T-helper 2 cell treated with Interferon-gamma antibody and Interleukin-4, amounts not matched to agents 5 μg/mL and 100 μg/mL, for 36 hours (primary cell): ENCODE data around the gene RGS7BP.

Source experiments
- DNase-seq: peaks from one replicate; pipeline ENCODE4 v3.0.0; 2021; ENCODE audit warnings: low spot score
- H3K27ac Mint-ChIP-seq: one replicate; pipeline ENCODE4 v1.8.0; 2021; ENCODE audit warnings: mild to moderate bottlenecking, mixed read lengths
- H3K27me3 Mint-ChIP-seq: one replicate; pipeline ENCODE4 v1.8.0; 2021; ENCODE audit warnings: low read depth, mixed read lengths
- H3K36me3 Mint-ChIP-seq: one replicate; pipeline ENCODE4 v1.8.0; 2021; ENCODE audit warnings: low read depth, mixed read lengths
- H3K4me1 Mint-ChIP-seq: one replicate; pipeline ENCODE4 v1.8.0; 2021; ENCODE audit warnings: low read depth, mixed read lengths
- H3K4me3 Mint-ChIP-seq: one replicate; pipeline ENCODE4 v1.8.0; 2022; ENCODE audit warnings: mild to moderate bottlenecking, moderate library complexity, mixed read lengths
- H3K9me3 Mint-ChIP-seq: one replicate; pipeline ENCODE4 v1.8.0; 2021; ENCODE audit warnings: mixed read lengths

The RGS7BP gene

DNA sequence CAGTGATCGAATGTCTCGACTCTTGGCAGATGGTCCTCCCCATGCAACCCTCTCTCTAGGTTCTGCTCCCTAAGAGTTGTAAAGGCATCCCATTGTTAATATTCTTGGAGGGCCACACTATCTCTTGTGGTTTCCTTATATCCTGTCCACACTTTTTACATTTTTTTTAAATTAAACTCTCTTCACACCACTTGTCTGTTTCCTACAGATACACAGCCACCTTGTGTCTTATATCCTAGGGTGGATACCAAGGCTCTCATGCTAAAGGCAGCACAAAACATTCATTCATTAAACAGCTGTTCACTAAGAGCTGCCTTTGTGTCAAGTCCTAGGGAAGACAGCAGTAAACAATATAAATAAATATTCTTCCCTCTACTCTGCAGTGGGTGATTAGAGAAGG, 124.0 kb downstream of the RGS7BP start:
- H3K4me3 Mint-ChIP-seq = no peak overlapping the region
- H3K36me3 Mint-ChIP-seq = no peaks in the 10 kb centered on the region
- H3K4me1 Mint-ChIP-seq = no peaks in the 10 kb centered on the region
- H3K9me3 Mint-ChIP-seq = no peaks in the 10 kb centered on the region
- DNase-seq = no peak
- peaks cover 6% of the 10 kb centered on the region for H3K27me3 Mint-ChIP-seq
- no peak overlapping the region for H3K27ac Mint-ChIP-seq

DNA sequence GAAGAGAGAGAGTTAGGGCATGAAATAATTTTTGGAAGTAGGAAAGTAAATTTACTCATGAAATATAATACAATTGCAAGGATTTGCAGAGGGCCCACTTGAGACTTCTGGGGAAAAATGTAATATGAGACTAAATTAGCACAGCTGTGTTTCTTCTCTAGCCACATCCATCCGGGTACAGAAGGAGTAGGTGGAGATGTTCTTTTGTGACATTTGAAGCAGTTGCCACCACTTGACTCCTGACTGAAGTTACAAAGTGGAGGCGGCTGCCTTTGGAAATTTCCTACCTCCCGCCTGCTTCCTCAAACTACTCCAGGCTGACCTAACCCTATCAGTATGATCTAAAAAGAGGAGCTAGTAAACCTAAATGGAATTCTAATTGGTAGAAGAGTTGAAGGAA, 126.4 kb downstream of the RGS7BP start:
- H3K36me3 Mint-ChIP-seq = no peaks in the 10 kb centered on the region
- no peak overlapping the region for H3K27ac Mint-ChIP-seq
- H3K4me1 Mint-ChIP-seq = peaks cover 4% of the 10 kb centered on the region
- H3K27me3 Mint-ChIP-seq = peaks cover 15% of the 10 kb centered on the region
- DNase-seq = no peak
- H3K4me3 Mint-ChIP-seq = no peak overlapping the region
- no peaks in the 10 kb centered on the region for H3K9me3 Mint-ChIP-seq

GRCh38 chr5:64634997-64635686, 129.3 kb downstream of the RGS7BP start:
- Mint-ChIP-seq H3K27ac (no peak overlapping the region), H3K27me3 (peaks cover 28% of the 10 kb centered on the region), H3K36me3 (no peaks in the 10 kb centered on the region), H3K4me1 (peaks cover 5% of the 10 kb centered on the region), H3K9me3 (no peaks in the 10 kb centered on the region), H3K4me3 (no peak overlapping the region)
- DNase-seq = no peak

DNA sequence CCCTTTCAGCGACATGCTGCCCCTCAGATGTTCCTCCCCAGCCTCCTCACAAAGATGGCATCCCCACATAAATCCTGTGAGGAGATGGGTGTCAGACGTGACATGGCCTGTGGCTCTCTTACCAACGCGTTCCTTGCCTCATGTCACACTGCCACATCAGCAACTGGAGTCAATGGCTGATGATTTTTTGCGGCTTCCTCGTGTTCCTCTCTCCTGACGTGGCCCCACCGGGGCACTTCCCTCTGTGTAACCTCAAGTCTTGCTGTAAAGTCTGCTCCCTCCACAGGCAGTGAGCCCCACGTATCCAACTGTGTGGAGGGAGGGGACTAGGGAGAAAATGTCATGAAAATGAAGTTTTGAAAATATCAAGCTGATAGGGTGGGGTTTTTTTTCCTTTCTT, 131.3 kb downstream of the RGS7BP start:
- peak; percentile 5 for DNase-seq

DNA sequence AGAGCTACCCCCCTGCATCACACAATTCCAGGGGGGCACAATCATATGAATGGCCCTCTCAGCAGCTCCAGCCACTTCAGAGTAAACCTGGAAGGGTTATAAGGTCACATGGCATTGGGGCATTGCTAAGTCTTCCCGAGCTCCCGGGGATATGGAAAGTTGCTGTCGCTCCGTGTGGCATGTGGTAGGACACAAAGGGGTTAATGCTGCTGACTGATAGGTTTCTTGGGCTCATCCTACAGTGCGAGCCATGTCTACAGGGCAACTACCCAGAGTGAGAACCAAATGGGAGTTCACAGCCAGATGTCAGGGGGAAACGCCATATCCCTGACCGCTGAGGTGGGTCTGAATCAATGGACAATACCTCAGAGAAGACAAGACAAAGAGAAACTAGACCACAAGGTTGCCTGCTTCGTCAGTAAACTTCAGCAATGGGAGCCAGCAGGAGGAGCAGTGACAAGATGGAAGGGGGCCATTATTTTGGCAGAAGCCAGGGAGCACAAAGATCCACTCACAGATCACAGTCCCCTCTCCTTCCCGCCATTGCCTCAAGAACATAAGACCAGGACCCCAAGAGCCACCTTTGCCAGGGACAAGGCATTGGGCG, 132.1 kb downstream of the RGS7BP start:
- peaks cover 28% of the 10 kb centered on the region for H3K27me3 Mint-ChIP-seq
- DNase-seq = no peak
- peaks cover 5% of the 10 kb centered on the region for H3K4me1 Mint-ChIP-seq
- no peak overlapping the region for H3K27ac Mint-ChIP-seq
- H3K9me3 Mint-ChIP-seq = no peaks in the 10 kb centered on the region
- H3K36me3 Mint-ChIP-seq = no peaks in the 10 kb centered on the region
- H3K4me3 Mint-ChIP-seq = no peak overlapping the region

More for the DNA sequence above, 131.3 kb downstream of the RGS7BP start:
- Mint-ChIP-seq H3K36me3 (no peaks in the 10 kb centered on the region), H3K27me3 (peaks cover 28% of the 10 kb centered on the region), H3K4me1 (peaks cover 5% of the 10 kb centered on the region), H3K9me3 (no peaks in the 10 kb centered on the region), H3K27ac (no peak overlapping the region), H3K4me3 (no peak overlapping the region)

GRCh38 chr5:64644831-64645230, 139.0 kb downstream of the RGS7BP start:
- no peak for DNase-seq
- Mint-ChIP-seq H3K4me3 (no peak overlapping the region), H3K27me3 (peaks cover 3% of the 10 kb centered on the region), H3K27ac (no peak overlapping the region), H3K9me3 (no peaks in the 10 kb centered on the region), H3K36me3 (no peaks in the 10 kb centered on the region), H3K4me1 (no peaks in the 10 kb centered on the region)

DNA sequence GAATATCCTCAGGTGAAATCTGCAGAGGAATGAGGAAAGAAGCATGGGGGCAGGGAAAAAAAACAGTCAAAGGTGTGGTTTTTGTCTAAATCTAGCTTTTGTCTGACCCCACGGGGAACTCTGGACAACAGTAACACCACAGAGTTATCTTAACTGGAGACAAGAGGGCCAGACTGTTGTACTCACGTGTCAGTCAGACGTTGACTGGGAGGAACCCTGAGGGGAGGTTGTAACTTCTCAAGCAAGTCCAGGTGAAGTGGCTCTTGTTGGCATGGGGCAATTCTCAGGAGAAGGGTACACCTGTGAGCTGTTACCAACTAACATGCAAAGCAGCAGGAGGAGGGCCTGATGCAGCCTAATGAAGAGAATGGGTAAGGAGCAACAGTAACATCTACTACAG, 140.4 kb downstream of the RGS7BP start:
- Mint-ChIP-seq H3K36me3 (no peaks in the 10 kb centered on the region), H3K4me3 (no peak overlapping the region), H3K4me1 (no peaks in the 10 kb centered on the region), H3K9me3 (no peaks in the 10 kb centered on the region), H3K27me3 (peaks cover 3% of the 10 kb centered on the region), H3K27ac (no peak overlapping the region)
- no peak for DNase-seq

DNA sequence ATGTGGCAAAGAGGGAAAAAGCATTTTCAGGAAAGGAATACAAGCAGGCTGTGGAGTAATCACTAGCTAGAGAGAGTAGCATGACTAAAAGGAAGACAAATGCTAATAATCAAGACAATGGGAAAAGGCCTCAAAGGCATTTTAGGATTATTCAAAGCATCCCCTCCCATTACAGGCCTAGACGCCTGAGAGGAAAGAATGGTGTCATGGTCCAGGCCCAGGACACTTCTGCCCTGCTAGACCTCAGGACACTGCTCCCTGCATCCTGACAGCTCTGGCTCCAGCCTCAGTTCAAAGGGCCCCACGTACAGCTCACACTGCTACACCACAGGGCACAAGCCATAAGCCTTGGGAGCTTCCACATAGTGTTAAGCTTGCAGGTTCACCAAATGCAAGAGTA, 143.7 kb downstream of the RGS7BP start:
- Mint-ChIP-seq H3K36me3 (no peaks in the 10 kb centered on the region), H3K4me1 (no peaks in the 10 kb centered on the region), H3K4me3 (no peak overlapping the region), H3K27me3 (peaks cover 6% of the 10 kb centered on the region), H3K9me3 (no peaks in the 10 kb centered on the region), H3K27ac (no peak overlapping the region)
- no peak for DNase-seq

GRCh38 chr5:64653766-64654560, 148.1 kb downstream of the RGS7BP start:
- Mint-ChIP-seq H3K36me3 (no peaks in the 10 kb centered on the region), H3K4me1 (no peaks in the 10 kb centered on the region), H3K4me3 (no peak overlapping the region), H3K9me3 (no peaks in the 10 kb centered on the region), H3K27me3 (peaks cover 3% of the 10 kb centered on the region), H3K27ac (no peak overlapping the region)
- no peak for DNase-seq

GRCh38 chr5:64654561-64654938, 148.7 kb downstream of the RGS7BP start:
- Mint-ChIP-seq H3K27me3 (peaks cover 3% of the 10 kb centered on the region), H3K4me1 (no peaks in the 10 kb centered on the region), H3K27ac (no peak overlapping the region), H3K36me3 (no peaks in the 10 kb centered on the region), H3K9me3 (no peaks in the 10 kb centered on the region), H3K4me3 (no peak overlapping the region)
- no peak for DNase-seq

GRCh38 chr5:64655596-64655995, 149.8 kb downstream of the RGS7BP start:
- H3K27me3 Mint-ChIP-seq = peaks cover 3% of the 10 kb centered on the region
- no peak for DNase-seq
- H3K4me1 Mint-ChIP-seq = no peaks in the 10 kb centered on the region
- H3K36me3 Mint-ChIP-seq = no peaks in the 10 kb centered on the region
- no peaks in the 10 kb centered on the region for H3K9me3 Mint-ChIP-seq
- no peak overlapping the region for H3K27ac Mint-ChIP-seq
- no peak overlapping the region for H3K4me3 Mint-ChIP-seq

DNA sequence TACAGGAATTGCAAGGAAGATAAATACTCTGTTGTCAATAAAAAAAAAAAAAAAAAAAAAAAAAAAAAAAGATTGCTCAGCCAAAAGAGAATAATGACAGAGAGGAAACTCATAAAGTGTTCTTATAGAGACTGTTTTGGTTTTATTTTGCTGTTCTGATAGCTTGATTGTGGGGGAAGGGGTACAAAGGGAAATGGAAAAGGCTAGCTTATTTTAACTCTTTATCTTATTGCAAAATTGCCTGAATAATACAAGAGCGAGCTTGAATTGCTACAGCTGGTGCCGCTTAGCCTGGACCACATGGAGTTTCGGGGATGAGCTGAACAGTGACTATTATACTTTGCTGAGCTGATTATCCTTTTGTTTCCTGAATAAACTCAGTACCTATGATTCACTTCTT, 153.5 kb downstream of the RGS7BP start:
- H3K27ac Mint-ChIP-seq = no peak overlapping the region
- no peaks in the 10 kb centered on the region for H3K36me3 Mint-ChIP-seq
- no peak overlapping the region for H3K4me3 Mint-ChIP-seq

More for the DNA sequence above, 153.5 kb downstream of the RGS7BP start:
- Mint-ChIP-seq H3K4me1 (no peaks in the 10 kb centered on the region), H3K27me3 (no peaks in the 10 kb centered on the region), H3K9me3 (no peaks in the 10 kb centered on the region)
- DNase-seq = no peak
